DMS153 treated with DMSO at 0.1 percent for 48 hours (cell line): ENCODE data around the gene MSTO1.
A peak's percentile ranks its signal among the peaks of the same experiment; 100 is the strongest.
"Not testable (repeated sequence)": the region's sequence is repeated elsewhere in the genome, so short reads cannot be mapped to it uniquely, and the experiment has no call there.

Experiments
- DNase-seq: peaks from one replicate; lab custom pipeline; 2025; ENCODE audit not compliant: unreplicated experiment; lab: John Stamatoyannopoulos, UW

Gene MSTO1

DNA sequence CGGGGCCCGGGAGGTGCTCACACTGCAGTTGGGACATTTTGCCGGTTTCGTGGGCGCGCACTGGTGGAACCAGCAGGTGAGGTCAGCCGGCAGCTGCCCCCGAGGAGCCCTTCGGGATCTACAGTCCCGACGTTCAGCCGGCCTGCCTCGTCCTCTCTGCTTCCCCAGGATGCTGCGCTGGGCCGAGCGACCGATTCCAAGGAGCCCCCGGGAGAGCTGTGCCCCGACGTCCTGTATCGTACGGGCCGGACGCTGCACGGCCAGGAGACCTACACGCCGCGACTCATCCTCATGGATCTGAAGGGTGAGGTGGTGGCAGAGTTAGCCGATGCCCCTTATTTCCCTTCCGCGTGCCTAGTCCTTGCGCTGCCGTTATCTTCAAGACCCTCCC is 234 bp downstream of the MSTO1 start:
- not testable (repeated sequence) for DNase-seq

DNA sequence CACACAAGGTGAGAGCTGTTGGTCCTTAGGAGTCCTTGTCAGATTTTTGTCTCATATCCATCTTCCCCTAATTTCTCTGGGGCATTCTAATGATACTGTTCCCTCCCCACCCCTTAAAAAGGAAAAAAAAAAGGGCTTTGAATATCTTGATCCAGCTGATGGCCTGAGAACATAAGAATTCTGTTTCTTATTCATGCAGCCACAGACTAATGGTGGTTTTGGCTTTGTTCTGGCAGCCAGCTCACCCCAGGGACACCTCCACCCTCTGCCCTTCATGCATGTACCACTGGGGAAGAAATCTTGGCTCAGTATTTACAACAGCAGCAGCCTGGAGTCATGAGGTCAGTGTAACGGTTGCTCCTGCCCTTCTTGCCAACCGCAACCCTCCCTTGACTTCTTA is 3.2 kb downstream of the MSTO1 start:
- not testable (repeated sequence) for DNase-seq

DNA sequence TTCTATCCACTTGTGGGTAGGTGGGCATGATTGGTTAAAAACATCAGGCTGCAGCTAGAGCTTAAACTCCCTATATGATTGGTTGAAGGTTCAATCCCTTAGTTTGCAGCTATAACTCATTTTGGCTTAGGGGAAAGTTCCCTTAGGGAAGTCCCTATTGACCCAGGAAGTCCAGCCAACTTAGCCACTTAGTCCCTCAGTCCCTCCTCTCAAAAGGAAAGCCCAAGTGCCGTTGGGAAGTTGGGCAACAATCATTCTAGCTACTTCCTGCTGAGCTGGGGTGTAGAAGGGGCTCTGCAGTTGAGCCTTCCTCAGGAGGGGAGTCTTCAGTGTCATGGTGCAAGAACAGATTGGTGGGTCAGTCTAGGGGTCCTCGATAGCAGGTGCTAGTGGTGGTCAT is 12.2 kb downstream of the MSTO1 start:
- no peak for DNase-seq

DNA sequence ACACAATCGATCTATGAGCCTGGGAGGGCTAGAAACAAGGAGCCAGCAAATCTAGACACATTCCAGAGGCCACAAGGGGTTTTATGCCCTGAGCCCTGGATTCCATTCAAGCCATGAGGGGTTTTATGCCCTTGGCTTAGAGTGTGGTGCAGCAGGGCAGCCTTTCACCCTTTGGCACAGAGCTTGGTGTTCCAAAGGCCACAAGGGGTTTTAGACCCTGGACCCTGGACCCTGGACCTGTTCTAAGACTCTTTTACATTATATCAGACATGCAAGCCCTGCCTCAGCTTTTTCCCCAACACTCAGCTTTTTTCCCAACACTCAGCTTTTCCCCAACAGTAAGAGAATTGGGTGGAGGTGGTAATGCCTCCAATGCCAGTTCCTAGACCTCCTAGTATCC is 13.3 kb downstream of the MSTO1 start:
- DNase-seq = no peak

DNA sequence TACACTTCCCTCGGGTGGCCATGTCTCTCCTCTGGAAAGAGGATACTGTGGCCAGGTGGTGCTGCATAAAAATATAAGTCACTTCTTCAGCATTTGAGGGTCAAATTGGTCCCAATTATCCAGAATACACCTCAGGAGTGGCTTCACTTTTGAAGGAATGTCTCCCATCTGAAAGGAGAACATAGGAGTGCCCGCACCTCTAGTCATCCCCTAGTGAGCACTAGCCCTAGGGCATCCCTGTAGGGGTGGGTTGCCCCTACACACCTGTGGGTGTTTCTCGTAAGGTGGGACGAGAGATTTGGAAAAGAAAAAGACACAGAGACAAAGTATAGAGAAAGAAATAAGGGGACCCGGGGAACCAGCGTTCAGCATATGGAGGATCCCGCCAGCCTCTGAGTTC is 16.4 kb downstream of the MSTO1 start:
- DNase-seq = not testable (repeated sequence)

DNA sequence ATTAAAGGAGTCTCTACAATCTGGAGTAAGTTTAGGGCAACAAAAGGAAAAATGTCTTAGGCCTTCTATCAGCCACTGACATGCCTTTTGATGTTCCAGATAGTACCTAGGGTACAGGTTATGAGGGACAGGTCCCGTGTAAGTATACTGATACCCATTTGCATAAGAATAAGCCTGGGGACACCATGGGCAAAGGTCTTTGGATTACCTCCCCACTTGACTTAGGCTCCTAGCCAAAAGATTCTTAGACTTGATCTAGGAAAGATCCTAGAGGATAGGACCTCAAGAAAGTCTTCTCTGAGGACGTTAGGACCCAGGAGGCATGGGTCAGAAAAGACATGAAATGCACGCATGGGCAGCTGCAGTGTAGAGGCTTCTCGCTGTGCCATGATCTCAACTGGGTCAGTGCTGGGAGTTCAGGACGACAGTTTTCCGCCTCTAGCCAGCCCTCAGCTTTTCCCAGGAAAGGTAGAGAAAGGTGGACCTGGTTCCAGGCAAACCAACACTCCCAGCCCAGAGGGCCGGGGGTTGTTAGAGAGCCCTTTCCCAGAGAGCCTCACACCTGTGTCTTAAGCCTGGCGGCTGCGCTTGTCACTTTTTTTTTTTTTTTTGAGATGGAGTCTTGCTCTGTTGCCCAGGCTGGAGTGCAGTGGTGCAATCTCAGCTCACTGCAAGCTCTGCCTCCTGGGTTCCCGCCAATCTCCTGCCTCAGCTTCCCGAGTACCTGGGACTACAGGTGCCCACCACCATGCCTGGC is 26.6 kb downstream of the MSTO1 start:
- no peak for DNase-seq

DNA sequence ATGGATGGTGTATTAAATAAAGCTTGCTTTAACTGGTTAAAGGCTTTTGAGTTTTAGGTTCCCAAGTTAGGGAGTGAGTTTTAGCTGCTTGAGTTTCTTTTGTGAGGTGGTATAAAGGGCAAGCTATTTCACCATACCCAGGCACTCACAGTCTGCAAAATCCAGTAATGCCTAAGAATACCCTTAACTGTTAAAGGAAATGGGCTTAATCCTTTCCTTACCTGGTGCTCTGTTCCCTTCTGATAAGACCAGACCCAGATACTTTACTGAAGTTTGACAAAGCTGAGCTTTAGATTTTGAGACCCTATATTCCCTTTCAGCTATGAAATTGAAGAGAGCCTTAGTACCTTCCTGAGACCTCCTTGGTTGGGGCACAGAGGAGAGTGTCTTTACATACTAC is 30.3 kb downstream of the MSTO1 start:
- DNase-seq = no peak

DNA sequence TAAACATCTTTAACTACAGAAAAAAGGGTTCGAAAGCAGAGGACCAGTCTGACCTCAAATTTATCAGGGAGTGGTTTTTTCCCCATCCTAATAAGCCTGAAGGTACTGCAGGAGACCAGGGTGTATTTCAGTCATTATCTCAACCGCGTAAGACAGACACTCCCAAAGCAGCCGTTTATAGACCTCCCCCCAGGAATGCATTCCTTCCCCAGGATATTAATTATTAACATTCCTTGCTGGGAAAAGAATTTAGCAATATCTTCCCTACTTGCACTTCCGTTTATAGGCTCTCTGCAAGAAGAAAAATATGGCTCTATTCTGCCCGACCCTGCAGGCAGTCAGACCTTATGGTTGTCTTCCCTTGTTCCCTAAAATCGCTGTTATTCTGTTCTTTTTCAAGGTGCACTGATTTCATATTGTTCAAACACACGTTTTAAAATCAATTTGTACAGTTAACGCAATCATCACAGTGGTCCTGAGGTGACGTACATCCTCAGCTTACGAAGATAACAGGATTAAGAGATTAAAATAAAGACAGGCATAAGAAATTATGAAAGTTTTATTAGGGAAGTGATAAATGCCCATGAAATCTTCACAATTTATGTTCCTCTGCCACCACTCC is 32.7 kb downstream of the MSTO1 start:
- not testable (repeated sequence) for DNase-seq

DNA sequence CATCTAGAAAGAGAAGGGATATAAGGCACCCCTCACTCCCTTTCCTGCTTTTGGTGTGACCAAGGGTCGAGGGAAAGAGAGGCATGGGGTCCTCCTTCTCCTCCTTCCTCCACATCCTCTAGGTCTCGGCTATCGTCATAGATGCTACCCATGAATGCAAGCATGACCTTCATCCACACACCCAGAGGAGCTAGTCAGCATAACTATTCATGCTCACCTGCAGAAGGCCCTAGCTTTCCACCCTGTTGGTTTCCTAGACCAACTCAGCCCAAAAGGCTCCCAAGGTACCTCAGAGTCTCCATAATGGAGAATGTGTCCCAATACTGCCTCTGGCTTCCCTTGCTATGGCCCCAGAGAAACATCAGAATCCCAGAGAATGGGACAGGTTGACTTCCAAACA is 33.2 kb downstream of the MSTO1 start:
- no peak for DNase-seq

DNA sequence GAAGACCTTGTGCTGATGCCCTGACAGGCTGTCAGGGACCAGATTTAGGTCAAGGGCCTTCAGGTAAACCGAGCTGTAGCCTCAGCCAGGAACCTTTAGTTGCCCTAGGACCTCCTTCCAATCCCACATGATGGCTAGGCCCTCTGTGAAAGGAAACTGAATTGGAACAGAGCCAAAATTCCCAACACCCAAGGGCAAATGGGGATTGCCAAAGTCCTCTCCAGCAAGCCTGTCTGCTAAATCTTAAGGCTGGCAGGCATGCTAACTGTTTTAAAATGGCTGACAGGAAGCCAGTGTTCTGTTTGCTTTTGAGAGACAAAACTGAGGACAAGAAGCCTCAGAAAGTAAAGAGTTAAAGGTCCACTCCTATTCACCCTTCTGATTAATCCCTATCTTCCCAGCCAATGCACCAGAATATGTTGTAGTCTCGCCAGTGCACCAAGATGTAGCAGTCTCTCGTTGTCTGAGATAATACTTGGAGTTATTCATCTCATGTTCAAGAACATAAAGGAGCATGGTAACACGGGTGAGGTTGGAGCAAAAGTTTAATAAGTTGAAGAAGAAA is 35.1 kb downstream of the MSTO1 start:
- no peak for DNase-seq

DNA sequence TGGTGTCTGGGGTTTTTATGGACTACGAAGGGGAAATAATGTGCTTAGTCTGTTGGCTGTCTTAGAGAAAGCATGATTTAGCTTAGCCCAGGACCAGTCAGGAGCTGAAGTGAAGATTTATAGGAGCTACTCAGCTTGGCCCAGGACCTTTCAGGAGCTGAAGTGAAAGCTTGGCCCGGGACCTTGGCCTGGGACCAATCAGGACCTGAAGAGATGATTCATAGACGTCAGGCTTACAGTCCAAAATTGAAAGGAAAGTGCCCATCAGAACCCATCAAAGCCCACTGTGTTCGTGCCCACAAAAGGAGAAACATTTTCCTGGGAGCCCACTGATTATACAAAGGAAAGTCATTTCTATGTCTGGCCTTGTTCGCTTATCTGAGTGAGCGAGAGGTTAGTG is 35.6 kb downstream of the MSTO1 start:
- DNase-seq = no peak

DNA sequence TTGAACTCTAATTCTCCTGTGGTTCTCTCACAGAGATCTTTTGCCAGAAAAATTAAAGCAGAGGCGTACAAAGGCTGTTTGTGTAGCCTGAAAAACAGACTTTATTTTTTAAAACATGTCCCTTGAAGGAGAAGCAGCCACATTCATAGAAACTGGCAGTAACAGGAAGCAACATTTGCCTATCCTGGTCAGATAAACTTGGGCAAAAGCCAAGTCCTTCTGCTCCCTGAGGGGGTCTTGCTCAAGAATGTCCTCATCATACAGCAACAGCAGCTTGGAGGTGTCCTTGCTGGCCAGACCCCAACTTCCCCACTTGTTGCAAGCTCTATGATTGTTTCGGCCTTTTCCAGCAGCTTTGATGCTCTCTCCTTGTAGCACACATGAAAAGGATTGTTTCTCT is 36.3 kb downstream of the MSTO1 start:
- no peak for DNase-seq

DNA sequence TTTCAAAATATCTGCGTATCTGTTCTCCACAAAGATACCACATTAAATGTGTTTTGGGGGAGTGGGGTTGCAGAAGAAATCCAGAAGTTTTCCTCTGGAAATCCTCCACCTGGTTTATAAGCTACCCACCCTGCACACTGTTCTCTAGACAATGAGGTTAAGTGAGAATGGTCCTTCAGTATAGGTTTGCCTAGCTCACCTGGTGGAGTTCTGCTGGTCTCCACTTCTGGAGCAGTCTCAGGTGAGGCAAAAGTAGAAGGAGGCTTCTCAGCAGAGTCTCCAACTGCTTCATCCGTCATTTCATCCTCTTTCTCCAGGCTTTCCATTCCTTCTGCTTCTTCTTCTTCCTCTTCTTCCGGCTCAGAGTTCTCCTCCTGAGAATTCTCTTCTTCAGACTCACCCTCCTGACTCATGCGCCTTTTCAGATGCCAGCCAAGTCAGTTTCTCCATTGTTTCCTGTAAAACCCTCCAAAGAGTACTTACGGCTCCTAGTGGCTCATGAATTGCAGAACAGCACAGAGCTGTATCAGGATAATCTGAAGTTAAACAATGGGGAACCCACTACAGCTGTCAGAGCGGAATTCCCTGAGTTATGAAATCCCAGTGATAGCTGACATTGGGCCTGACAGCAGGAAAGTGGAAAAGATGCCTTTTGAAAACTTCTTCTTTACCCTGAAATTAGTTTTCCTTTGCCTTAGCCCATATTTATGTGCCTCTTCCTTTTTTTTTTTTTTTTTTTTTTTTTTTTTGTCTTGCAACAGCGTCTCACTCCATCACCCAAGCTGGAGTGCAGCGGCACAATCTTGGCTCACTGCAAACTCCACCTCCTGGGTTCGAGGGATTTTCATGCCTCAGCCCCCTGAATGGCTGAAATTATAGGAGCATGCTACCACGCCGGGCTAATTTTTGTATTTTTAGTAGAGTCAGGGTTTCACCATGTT is 38.5 kb downstream of the MSTO1 start:
- peak; percentile 30 for DNase-seq

DNA sequence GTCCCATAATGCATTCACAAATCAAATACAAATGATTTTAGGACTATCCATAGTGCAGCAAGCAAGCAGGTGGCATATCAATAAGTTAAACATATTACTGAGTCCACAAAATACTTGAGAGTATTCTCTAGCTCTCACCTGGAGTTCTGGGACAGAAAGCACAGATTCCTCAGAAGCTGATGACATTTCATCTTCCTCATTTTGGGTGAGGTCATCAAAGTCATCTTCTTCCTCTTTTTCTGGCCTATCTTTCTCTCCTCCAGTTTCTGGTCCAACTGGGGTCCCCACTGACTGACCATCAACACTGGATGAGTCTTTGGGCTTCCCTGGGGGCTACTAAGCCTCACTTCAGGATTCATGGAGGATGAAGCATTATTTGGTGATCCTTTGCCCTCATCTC is 39.7 kb downstream of the MSTO1 start:
- no peak for DNase-seq

DNA sequence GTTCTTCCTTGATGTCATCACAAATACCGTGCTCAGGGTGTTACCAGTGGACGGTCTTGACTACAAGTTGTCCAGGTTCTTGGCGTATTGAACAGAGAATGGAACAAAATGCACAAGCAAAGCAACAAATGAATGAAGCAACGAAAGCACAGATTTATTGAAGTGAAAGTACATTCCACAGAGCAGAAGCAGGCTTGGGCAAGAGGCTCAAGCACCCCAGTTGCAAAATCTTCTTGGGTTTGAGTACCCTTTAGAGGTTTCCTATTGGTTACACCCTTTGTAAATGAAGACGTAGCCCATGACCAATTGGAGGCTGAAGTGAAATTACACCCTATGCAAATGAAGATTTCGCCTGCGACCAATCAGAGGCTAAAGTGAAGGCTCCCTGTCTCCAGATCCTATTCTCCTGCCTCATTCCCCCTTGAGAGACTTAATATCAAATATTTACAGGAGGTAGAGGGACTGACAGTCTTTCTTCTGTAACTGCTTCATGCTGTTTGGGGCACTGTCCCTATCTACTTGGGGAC is 40.3 kb downstream of the MSTO1 start:
- DNase-seq = no peak

DNA sequence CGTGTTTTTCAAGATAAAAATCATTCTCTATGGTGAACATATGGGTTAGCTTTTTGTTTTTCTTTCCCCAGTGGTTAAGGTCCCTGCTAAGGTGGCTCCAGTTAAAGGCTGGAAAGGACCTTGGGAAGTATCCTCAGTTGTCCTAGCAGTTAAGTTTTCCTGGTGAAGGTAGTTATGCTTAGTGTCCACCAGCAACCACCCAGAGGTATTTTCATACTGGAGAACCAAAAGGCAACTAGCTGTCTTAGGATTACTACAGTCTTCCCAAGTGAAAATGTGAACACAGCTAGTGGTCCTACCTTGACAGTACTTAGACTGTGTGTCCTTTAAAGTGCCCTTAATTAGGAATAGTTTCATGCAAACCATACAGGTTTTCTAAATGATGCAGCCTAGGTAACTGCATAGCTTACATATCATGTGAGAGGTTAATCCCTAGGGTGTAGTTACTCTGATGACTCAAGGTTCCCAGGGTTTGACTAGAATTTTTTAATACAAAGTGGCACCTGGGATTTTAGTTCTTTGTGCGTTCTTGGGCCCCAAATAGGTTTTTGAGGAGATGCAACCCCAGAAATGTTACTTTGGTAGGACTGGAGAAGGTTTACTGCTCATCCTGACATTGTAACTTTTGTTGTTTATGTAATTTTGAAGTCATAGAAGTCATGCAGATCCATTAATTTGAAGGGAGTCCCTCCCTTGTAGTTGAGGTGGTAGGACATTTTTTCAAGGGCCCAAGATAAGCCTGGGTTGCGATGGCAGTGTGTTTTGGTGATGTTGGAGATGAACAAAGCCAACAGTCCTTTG is 42.0 kb downstream of the MSTO1 start:
- DNase-seq = no peak

DNA sequence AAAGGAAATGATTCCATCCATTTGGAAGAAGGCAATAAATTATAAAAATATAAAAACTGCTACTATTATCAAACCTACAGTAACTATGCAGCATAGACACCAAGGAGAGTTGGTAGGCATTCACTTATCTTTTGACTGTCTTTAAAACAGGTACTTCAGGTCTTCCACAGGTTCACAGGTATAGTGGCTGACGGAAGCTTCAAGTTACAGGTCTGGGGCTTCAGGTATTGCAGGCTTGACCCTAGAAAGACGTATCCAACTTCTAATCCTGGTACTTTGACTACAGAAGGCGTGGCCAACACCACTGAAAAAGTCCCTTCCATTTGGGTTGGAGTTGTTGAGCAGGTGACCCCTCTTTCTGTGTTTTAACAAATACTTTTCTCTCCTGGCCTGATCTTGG is 42.9 kb downstream of the MSTO1 start:
- DNase-seq = no peak

DNA sequence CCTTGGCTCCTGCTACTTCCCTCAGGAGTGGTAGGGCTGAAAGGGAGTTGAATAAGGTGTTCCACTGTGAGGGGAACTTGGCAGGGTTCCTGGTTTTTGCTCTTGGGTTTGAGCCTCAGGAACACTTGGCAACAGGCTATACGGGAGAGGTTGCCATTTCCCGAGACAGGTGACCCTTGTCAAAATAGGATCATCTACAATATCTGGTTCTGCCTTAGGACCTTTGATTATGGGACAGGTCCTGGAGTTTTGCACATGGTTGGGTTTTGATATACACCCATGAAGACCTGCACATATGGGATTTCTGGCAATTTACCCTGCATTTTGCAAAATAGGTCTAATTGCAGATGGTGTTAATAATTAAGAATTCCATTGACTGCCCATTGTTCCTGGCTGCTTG is 47.4 kb downstream of the MSTO1 start:
- DNase-seq = no peak

DNA sequence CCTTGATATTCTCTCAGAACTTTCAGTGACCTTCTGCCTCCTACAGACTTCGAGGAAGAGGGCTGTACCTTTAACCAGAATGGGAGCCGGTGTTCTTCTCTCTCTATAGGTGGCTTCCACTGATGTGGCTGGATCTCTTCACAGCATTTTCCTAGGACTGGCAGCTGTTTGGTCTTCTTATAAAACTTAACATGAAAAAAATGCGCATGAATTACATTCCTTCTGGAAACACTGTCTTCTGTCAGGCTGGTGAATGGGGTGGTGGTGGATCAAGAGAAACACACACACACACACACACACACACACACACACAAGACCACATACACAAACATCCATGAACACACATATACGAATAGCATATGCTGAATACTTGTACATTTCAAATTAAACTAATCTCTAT is 51.2 kb downstream of the MSTO1 start:
- not testable (repeated sequence) for DNase-seq
